ENCODE measurements around the gene NDUFAB1. TPM values are rescaled to one million over a fixed set of nuclear protein-coding genes. Genes with fewer than 3 reads are reported as not detected.
"Not testable (repeated sequence)": the region's sequence is repeated elsewhere in the genome, so short reads cannot be mapped to it uniquely, and the experiment has no call there.

NDUFAB1 gene
- total RNA-seq, 1 donor from 2014 or later: 75.9 TPM

- no peak for TF ChIP-seq CTCF (IDR thresholded peaks at IDR 0.05; ENCODE audit: unreplicated experiment)
- H3K27ac Mint-ChIP-seq: no peak overlapping the region
- no peak overlapping the region for H3K4me3 Mint-ChIP-seq (ENCODE audit: low read depth)
- H3K36me3 Mint-ChIP-seq (ENCODE audit: insufficient read depth): peaks cover 15% of the 10 kb centered on the region
- peaks cover 3% of the 10 kb centered on the region for H3K4me1 Mint-ChIP-seq (ENCODE audit: low read depth)
- no peaks in the 10 kb centered on the region for H3K9me3 Mint-ChIP-seq (ENCODE audit: low read depth)
- H3K27me3 Mint-ChIP-seq: no peaks in the 10 kb centered on the region
- no peak for DNase-seq (ENCODE audit: low spot score, unreplicated experiment)
Observed at GRCh38 chr16:23634461-23635036, 38.4 kb upstream of the NDUFAB1 start.

- H3K4me3 Mint-ChIP-seq (ENCODE audit: low read depth); H3K27ac Mint-ChIP-seq: not testable (repeated sequence)
- peaks cover 22% of the 10 kb centered on the region for H3K36me3 Mint-ChIP-seq (ENCODE audit: insufficient read depth)
Observed at GRCh38 chr16:23631874-23632273, 35.8 kb upstream of the NDUFAB1 start.

GRCh38 chr16:23629516-23629915, 33.4 kb upstream of the NDUFAB1 start:
- H3K27ac Mint-ChIP-seq: peak overlapping the region; percentile 14
- no peak for TF ChIP-seq CTCF (IDR thresholded peaks at IDR 0.05; ENCODE audit: unreplicated experiment)
- H3K4me3 Mint-ChIP-seq (ENCODE audit: low read depth): no peak overlapping the region
- H3K4me1 Mint-ChIP-seq (ENCODE audit: low read depth): no peaks in the 10 kb centered on the region
- no peaks in the 10 kb centered on the region for H3K27me3 Mint-ChIP-seq
- no peak for DNase-seq (ENCODE audit: low spot score, unreplicated experiment)
- peaks cover 11% of the 10 kb centered on the region for H3K36me3 Mint-ChIP-seq (ENCODE audit: insufficient read depth)
- no peaks in the 10 kb centered on the region for H3K9me3 Mint-ChIP-seq (ENCODE audit: low read depth)

More at GRCh38 chr16:23631874-23632273, 35.8 kb upstream of the NDUFAB1 start:
- H3K27me3 Mint-ChIP-seq; H3K9me3 Mint-ChIP-seq (ENCODE audit: low read depth); H3K4me1 Mint-ChIP-seq (ENCODE audit: low read depth); DNase-seq (ENCODE audit: low spot score, unreplicated experiment): not testable (repeated sequence)

- no peak for DNase-seq (ENCODE audit: low spot score, unreplicated experiment)
- H3K27ac Mint-ChIP-seq: peak overlapping the region; percentile 14
- no peak overlapping the region for H3K4me3 Mint-ChIP-seq (ENCODE audit: low read depth)
- H3K4me1 Mint-ChIP-seq (ENCODE audit: low read depth): no peaks in the 10 kb centered on the region
- peaks cover 14% of the 10 kb centered on the region for H3K36me3 Mint-ChIP-seq (ENCODE audit: insufficient read depth)
- no peaks in the 10 kb centered on the region for H3K9me3 Mint-ChIP-seq (ENCODE audit: low read depth)
- no peak for TF ChIP-seq CTCF (IDR thresholded peaks at IDR 0.05; ENCODE audit: unreplicated experiment)
- no peaks in the 10 kb centered on the region for H3K27me3 Mint-ChIP-seq
Observed at GRCh38 chr16:23624092-23624491, 28.0 kb upstream of the NDUFAB1 start.

DNA sequence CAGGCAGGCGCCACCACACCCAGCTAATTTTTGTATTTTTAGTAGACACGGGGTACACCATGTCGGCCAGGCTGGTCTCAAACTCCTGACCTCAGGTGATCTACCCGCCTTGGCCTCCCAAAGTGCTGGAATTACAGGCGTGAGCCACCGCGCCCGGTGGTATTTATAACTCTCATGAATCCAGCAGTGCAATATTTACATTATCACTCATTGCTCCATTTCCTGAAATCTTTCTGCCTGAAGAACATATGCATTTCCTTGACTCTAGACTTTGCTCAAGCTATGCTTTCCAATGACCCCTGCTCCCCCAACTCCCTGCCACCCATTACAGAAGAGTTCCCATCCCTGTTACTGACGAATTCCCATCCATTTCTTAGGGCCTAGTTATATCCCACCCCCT, 19.7 kb upstream of the NDUFAB1 start:
- DNase-seq (ENCODE audit: low spot score, unreplicated experiment): no peak
- peaks cover 17% of the 10 kb centered on the region for H3K36me3 Mint-ChIP-seq (ENCODE audit: insufficient read depth)
- H3K4me3 Mint-ChIP-seq (ENCODE audit: low read depth): no peak overlapping the region
- TF ChIP-seq CTCF (IDR thresholded peaks at IDR 0.05; ENCODE audit: unreplicated experiment): no peak
- no peak overlapping the region for H3K27ac Mint-ChIP-seq
- no peaks in the 10 kb centered on the region for H3K27me3 Mint-ChIP-seq
- H3K4me1 Mint-ChIP-seq (ENCODE audit: low read depth): no peaks in the 10 kb centered on the region
- H3K9me3 Mint-ChIP-seq (ENCODE audit: low read depth): no peaks in the 10 kb centered on the region

DNA sequence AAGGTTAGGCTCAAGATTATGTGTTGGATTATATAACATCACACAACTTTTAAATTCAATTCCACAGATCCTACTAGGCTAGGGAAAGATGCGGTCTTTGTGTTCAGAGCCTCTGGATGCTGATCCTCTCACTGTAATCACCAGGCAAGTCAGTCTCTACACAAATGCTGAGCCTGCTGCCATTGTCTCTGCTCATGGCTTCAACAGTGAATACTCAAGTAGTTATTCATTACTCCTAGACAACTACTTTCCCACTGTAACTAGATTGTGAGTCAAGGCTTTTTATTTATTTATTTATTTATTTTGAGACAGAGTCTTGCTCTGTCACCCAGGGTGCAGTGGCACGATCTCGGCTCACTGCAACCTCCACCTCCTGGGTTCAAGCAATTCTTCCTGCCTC, 15.8 kb upstream of the NDUFAB1 start:
- H3K27ac Mint-ChIP-seq: no peak overlapping the region
- no peaks in the 10 kb centered on the region for H3K4me1 Mint-ChIP-seq (ENCODE audit: low read depth)
- no peaks in the 10 kb centered on the region for H3K27me3 Mint-ChIP-seq
- peaks cover 9% of the 10 kb centered on the region for H3K36me3 Mint-ChIP-seq (ENCODE audit: insufficient read depth)
- no peak overlapping the region for H3K4me3 Mint-ChIP-seq (ENCODE audit: low read depth)
- TF ChIP-seq CTCF (IDR thresholded peaks at IDR 0.05; ENCODE audit: unreplicated experiment): no peak
- DNase-seq (ENCODE audit: low spot score, unreplicated experiment): no peak
- H3K9me3 Mint-ChIP-seq (ENCODE audit: low read depth): no peaks in the 10 kb centered on the region

GRCh38 chr16:23610905-23611304, 14.8 kb upstream of the NDUFAB1 start:
- H3K27ac Mint-ChIP-seq; H3K36me3 Mint-ChIP-seq (ENCODE audit: insufficient read depth); H3K4me1 Mint-ChIP-seq (ENCODE audit: low read depth); H3K27me3 Mint-ChIP-seq; H3K4me3 Mint-ChIP-seq (ENCODE audit: low read depth); H3K9me3 Mint-ChIP-seq (ENCODE audit: low read depth); DNase-seq (ENCODE audit: low spot score, unreplicated experiment): not testable (repeated sequence)

All from progenitor cell of endocrine pancreas (in vitro differentiated cells).